ENCODE data around the gene ARHGAP24. TPM values are rescaled to one million over a fixed set of nuclear protein-coding genes. Genes with fewer than 3 reads are reported as not detected.
A peak's percentile ranks its signal among the peaks of the same experiment; 100 is the strongest.

ARHGAP24 gene
- total RNA-seq (94.7 TPM), polyA plus RNA-seq (ENCODE audit: insufficient read depth, low read depth, low replicate concordance) (78.1 TPM)
- long read RNA-seq, donor 1, full-length matches to known transcripts, result 4 of 22 reads
- long read RNA-seq, donor 1, partial matches to known transcripts, result 18 of 22 reads
- long read RNA-seq, donor 1, other reads (novel, unspliced or antisense), result 0 of 22 reads
- long read RNA-seq, donor 2, full-length matches to known transcripts, result 8 of 22 reads
- long read RNA-seq, donor 2, partial matches to known transcripts, result 14 of 22 reads
- long read RNA-seq, donor 2, other reads (novel, unspliced or antisense), result 0 of 22 reads
- long read RNA-seq, donor 3, full-length matches to known transcripts, result 18 of 61 reads
- long read RNA-seq, donor 3, partial matches to known transcripts, result 43 of 61 reads
- long read RNA-seq, donor 3, other reads (novel, unspliced or antisense), result 0 of 61 reads
- long read RNA-seq, donor 4, full-length matches to known transcripts, result 13 of 29 reads
- long read RNA-seq, donor 4, partial matches to known transcripts, result 16 of 29 reads
- long read RNA-seq, donor 4, other reads (novel, unspliced or antisense), result 0 of 29 reads
- long read RNA-seq, donor 5, full-length matches to known transcripts, result 3 of 3 reads
- long read RNA-seq, donor 5, partial matches to known transcripts, result 0 of 3 reads
- long read RNA-seq, donor 5, other reads (novel, unspliced or antisense), result 0 of 3 reads
- long read RNA-seq, donor 6, full-length matches to known transcripts, result 12 of 59 reads
- long read RNA-seq, donor 6, partial matches to known transcripts, result 42 of 59 reads
- long read RNA-seq, donor 6, other reads (novel, unspliced or antisense), result 5 of 59 reads
- long read RNA-seq, donor 7, full-length matches to known transcripts, result 21 of 43 reads
- long read RNA-seq, donor 7, partial matches to known transcripts, result 7 of 43 reads
- long read RNA-seq, donor 7, other reads (novel, unspliced or antisense), result 15 of 43 reads
- long read RNA-seq, donor 8, full-length matches to known transcripts, result 10 of 32 reads
- long read RNA-seq, donor 8, partial matches to known transcripts, result 22 of 32 reads
- long read RNA-seq, donor 8, other reads (novel, unspliced or antisense), result 0 of 32 reads
- long read RNA-seq, donor 9, full-length matches to known transcripts, result 2 of 7 reads
- long read RNA-seq, donor 9, partial matches to known transcripts, result 5 of 7 reads
- long read RNA-seq, donor 9, other reads (novel, unspliced or antisense), result 0 of 7 reads
- long read RNA-seq, donor 10, full-length matches to known transcripts, result 8 of 34 reads
- long read RNA-seq, donor 10, partial matches to known transcripts, result 26 of 34 reads
- long read RNA-seq, donor 10, other reads (novel, unspliced or antisense), result 0 of 34 reads

DNA sequence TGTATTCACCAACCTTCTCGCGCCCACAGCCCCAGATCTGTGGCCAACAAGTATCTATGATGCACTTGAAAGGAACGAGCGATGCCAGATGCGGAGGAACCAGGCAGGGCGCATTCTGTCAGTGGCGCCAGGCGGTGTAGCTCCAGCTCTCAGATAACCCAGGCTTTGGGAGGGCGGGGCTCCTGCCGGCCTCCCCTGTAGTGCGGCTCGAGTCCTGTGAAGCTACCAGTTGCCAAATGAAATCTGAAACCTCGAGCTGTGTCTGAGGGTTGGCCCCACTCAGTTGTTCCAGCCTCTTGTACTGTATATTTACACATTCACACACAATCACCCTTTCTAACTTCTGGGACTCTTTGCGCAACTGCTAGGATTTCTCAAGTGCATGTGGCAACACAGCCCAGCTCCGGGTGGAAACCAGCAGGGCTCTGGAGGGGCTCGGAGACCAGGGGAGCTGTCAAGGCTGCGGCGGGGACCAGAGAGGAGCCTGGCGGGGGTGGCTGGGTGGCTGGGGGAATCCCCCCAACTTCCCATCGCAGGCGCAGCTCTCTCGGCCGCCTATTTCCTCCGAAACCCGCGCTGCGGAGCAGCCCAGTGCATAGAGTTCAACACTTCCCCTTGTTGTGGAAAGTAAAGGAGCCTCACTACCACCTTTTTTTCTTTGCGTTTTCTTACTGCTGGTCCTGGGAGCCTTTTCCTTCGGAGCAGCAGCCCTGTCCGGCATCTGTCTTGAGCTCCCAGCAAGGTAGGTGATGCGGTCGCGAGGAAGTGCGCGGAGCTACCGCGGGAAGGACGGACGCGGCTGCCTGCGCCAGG, at the start of gene ARHGAP24:
TSS of gene ARHGAP24 (plus strand) at position 333 of the 813 bp plus-strand sequence.
- no peaks in the 10 kb centered on the region for H3K4me1 ChIP-seq (ENCODE audit: control insufficient read depth in 2 of 3, insufficient read depth in 2 of 3, low read depth in 1 of 3, low read length in 3 of 3)
- H3K27me3 ChIP-seq (ENCODE audit: control insufficient read depth, insufficient read depth, low read length), result no peaks in the 10 kb centered on the region
- H3K4me3 ChIP-seq (ENCODE audit: low read length in 3 of 3), result peak within 1 kb of the TSS; percentile 49 to 73 (median 60)
- DNase-seq (peak; percentile 90 to 97 (median 93)), FAIRE-seq (no peak)
- H3K9ac ChIP-seq (ENCODE audit: low read length in 3 of 3), result peak within 1 kb of the TSS in 1 of 3 donors; percentile 45
- intact Hi-C loops (cut with DNase I), result no loop called here
- H3K9me3 ChIP-seq (ENCODE audit: control insufficient read depth in 2 of 3, insufficient read depth in 1 of 3, low read length in 3 of 3), result no peaks in the 10 kb centered on the region
- no peaks in the 10 kb centered on the region for H3K36me3 ChIP-seq (ENCODE audit: control insufficient read depth in 2 of 3, insufficient read depth in 3 of 3, low read length in 3 of 3)
- peak within 1 kb of the TSS in 1 of 2 donors; percentile 28 for H3K27ac ChIP-seq (ENCODE audit: low read depth in 2 of 2, low read length in 2 of 2)
- no peak for TF ChIP-seq CTCF (IDR thresholded peaks at IDR 0.05; ENCODE audit: borderline replicate concordance, extremely low read depth, insufficient read depth)

DNA sequence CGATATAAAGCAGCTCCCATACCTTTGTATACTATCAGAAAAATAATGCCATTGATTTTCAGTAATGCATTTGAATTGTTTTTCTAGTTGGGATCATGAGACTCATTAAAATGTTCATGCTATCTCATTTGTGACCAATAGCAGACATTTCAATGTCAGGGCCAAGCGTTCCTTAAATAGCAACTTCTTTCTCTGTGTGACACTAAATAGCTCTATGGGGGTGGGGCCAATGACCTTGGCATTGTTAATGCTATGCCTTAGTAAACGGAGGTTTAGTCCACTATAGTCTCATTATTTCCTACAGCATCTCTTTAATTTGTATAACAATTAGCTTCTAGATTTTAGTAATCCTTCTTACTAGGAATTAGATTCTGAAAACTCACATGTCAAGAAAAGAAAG, 48.6 kb upstream of the ARHGAP24 start:
- intact Hi-C loops (cut with DNase I), result no loop called here
- Histone ChIP-seq H3K9me3 (ENCODE audit: control insufficient read depth in 2 of 3, insufficient read depth in 1 of 3, low read length in 3 of 3) (no peaks in the 10 kb centered on the region), H3K36me3 (ENCODE audit: control insufficient read depth in 2 of 3, insufficient read depth in 3 of 3, low read length in 3 of 3) (no peaks in the 10 kb centered on the region), H3K27me3 (ENCODE audit: control insufficient read depth, insufficient read depth, low read length) (no peaks in the 10 kb centered on the region), H3K4me1 (ENCODE audit: control insufficient read depth in 2 of 3, insufficient read depth in 2 of 3, low read depth in 1 of 3, low read length in 3 of 3) (no peaks in the 10 kb centered on the region), H3K27ac (ENCODE audit: low read depth in 2 of 2, low read length in 2 of 2) (no peak overlapping the region), H3K9ac (ENCODE audit: low read length in 3 of 3) (no peak overlapping the region), H3K4me3 (ENCODE audit: low read length in 3 of 3) (no peak overlapping the region)
- TF ChIP-seq CTCF (IDR thresholded peaks at IDR 0.05; ENCODE audit: borderline replicate concordance, extremely low read depth, insufficient read depth), result no peak
- DNase-seq, result no peak
- no peak for FAIRE-seq

DNA sequence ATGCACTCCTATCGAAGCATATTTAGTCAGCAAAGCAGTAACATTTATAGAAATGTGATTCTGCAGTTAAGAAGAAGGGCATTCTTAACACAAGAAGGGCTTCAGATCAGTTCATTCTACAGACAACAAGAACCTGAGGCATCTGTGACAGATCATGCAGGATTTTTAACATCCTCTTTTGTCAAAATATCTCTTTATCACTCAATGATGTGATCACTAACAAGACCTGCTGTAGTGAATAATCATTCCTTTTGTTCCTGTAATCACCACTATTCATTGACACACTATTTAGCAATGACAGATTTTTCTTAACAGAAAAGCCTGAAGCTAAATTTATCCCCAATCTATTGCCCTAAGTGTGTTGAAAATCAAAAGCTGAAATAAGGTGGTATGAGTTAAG, 47.8 kb upstream of the ARHGAP24 start:
- Histone ChIP-seq H3K27me3 (ENCODE audit: control insufficient read depth, insufficient read depth, low read length) (no peaks in the 10 kb centered on the region), H3K9ac (ENCODE audit: low read length in 3 of 3) (no peak overlapping the region), H3K9me3 (ENCODE audit: control insufficient read depth in 2 of 3, insufficient read depth in 1 of 3, low read length in 3 of 3) (no peaks in the 10 kb centered on the region), H3K4me1 (ENCODE audit: control insufficient read depth in 2 of 3, insufficient read depth in 2 of 3, low read depth in 1 of 3, low read length in 3 of 3) (no peaks in the 10 kb centered on the region), H3K27ac (ENCODE audit: low read depth in 2 of 2, low read length in 2 of 2) (no peak overlapping the region), H3K36me3 (ENCODE audit: control insufficient read depth in 2 of 3, insufficient read depth in 3 of 3, low read length in 3 of 3) (no peaks in the 10 kb centered on the region), H3K4me3 (ENCODE audit: low read length in 3 of 3) (no peak overlapping the region)
- FAIRE-seq (no peak), DNase-seq (no peak)
- intact Hi-C loops (cut with DNase I), result no loop called here
- TF ChIP-seq CTCF (IDR thresholded peaks at IDR 0.05; ENCODE audit: borderline replicate concordance, extremely low read depth, insufficient read depth), result no peak
